GM12891 (cell line): Measurements from ENCODE around the gene TMTC4.

Source experiments
- DNase-seq: peaks from one replicate; pipeline ENCODE4 v3.0.0; 2011; ENCODE audit warnings: low spot score; ENCODE audit not compliant: insufficient read length
- FAIRE-seq: peaks from 2 replicates; lab custom pipeline; 2011; peaks lifted over from hg19 to GRCh38; lab: Jason Lieb, UNC
- PAX5 ChIP-seq: IDR thresholded peaks from 2 replicates; pipeline ENCODE4 v1.6.1; 2011; ENCODE audit warnings: low read length, moderate library complexity, mild to moderate bottlenecking; ENCODE audit not compliant: insufficient read depth, severe bottlenecking
- POLR2A ChIP-seq: IDR thresholded peaks from 2 replicates; pipeline ENCODE4 v1.6.1; 2011; ENCODE audit warnings: low read depth, low read length, control low read depth
- POLR2AphosphoS5 ChIP-seq: IDR thresholded peaks from 2 replicates; pipeline ENCODE4 v1.6.1; 2011; ENCODE audit warnings: low read depth, low read length, control low read depth
- POU2F2 ChIP-seq: IDR thresholded peaks from 2 replicates; pipeline ENCODE4 v1.6.1; 2011; ENCODE audit warnings: low read depth, mild to moderate bottlenecking, control low read depth, low read length, moderate library complexity
- SPI1 ChIP-seq: IDR thresholded peaks from 2 replicates; pipeline ENCODE4 v1.6.1; 2011; ENCODE audit warnings: low read depth, low read length, control low read depth
- TAF1 ChIP-seq: IDR thresholded peaks from 2 replicates; pipeline ENCODE4 v1.6.1; 2011; ENCODE audit warnings: low read depth, low read length, control low read depth

The TMTC4 gene

GRCh38 chr13:100657881-100658315, 16.7 kb downstream of the TMTC4 start:
- FAIRE-seq: no peak
- DNase-seq: no peak
- TF ChIP-seq SPI1 (no peak), POU2F2 (no peak), POLR2AphosphoS5 (no peak)

GRCh38 chr13:100652510-100652909, 22.1 kb downstream of the TMTC4 start:
- no peak for FAIRE-seq
- DNase-seq: no peak
- TF ChIP-seq POU2F2: no peak
- no peak for TF ChIP-seq POLR2AphosphoS5
- TF ChIP-seq PAX5: no peak
- TF ChIP-seq POLR2A: no peak
- no peak for TF ChIP-seq TAF1
- TF ChIP-seq SPI1: no peak

- TF ChIP-seq TAF1 (no peak), POLR2AphosphoS5 (no peak), SPI1 (no peak), POLR2A (no peak), PAX5 (no peak), POU2F2 (no peak)
- DNase-seq: no peak
- FAIRE-seq: no peak
Measured at GRCh38 chr13:100650326-100650725, 24.3 kb downstream of the TMTC4 start.

DNA sequence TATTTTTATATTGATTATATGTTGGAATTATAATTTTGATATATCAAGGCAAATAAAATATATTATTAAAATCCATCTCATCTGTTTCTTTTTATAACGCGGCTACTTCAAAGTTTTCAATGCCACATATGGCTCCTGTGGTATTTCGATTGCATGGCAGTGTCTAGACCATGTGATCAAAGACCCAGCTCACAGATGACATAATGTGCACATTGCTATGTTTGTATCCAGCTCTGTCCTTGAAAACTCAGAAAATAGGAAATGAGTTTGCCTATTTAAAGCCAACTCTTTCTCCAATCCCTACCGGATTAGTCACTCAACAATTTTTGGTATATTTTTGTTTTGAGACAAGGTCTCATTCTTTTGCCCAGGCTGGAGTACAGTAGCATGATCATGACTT, 26.2 kb downstream of the TMTC4 start:
- FAIRE-seq (no peak), DNase-seq (no peak)
- no peak for TF ChIP-seq TAF1
- TF ChIP-seq POLR2A: no peak
- TF ChIP-seq SPI1: no peak
- TF ChIP-seq POU2F2: no peak
- no peak for TF ChIP-seq POLR2AphosphoS5
- TF ChIP-seq PAX5: no peak

DNA sequence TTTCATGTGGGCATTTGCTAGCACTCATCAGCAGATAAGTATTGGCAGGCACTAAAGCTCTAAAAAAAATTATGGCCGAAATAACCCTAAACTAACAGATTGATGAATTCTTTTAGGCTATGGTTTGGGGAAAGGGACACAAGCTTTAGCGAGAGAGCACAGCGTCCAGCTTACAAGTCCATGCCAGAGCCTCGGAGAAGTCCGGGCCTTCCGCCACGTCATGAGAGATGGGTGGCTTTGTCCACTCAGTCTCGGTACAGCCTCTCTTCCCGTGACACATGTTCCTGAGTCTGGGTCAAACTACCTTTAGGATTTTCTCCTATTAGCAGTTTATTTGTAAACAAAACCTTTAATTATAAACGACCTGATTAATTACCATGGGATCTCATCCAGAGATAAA, 27.7 kb downstream of the TMTC4 start:
- no peak for TF ChIP-seq POU2F2
- TF ChIP-seq POLR2AphosphoS5: no peak
- TF ChIP-seq TAF1: no peak
- no peak for TF ChIP-seq SPI1
- TF ChIP-seq POLR2A: no peak
- TF ChIP-seq PAX5: no peak
- FAIRE-seq (no peak), DNase-seq (no peak)

DNA sequence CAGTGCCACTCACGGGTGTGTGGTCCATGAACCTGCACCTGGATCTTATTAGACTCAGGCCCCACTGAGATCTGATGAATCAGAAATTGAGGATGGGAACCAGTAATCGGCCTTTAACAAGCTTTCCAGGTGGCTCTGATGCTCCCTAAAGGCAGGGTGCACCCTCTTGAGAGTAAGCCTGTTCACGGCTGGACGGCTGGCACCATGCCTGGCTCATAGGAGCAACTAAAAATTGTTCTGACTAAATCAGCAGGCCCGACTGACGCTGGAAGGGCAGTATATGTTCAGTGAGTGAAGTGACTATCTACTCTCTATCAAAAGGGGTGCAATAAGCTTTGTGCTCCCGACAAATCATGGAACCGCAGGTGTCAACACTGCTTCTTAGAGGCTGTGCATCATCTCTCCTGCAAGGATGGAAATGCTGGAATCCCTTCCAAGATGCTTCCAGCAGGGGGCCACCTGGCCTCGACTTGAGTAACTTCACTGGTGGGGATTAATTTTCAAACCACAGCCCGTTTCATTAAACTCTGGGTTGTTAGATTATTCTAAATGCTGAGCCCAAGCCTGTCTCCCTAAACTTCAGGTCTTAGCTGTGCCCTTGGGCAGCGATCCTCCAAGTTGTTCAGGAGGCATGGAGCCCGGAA, 28.4 kb downstream of the TMTC4 start:
- DNase-seq: no peak

GRCh38 chr13:100645382-100645781, 29.2 kb downstream of the TMTC4 start:
- TF ChIP-seq POU2F2 (no peak), SPI1 (no peak), TAF1 (no peak), POLR2A (no peak), POLR2AphosphoS5 (no peak), PAX5 (no peak)
- FAIRE-seq (no peak), DNase-seq (no peak)

More for the DNA sequence above, 28.4 kb downstream of the TMTC4 start:
- no peak for FAIRE-seq
- no peak for TF ChIP-seq POU2F2
- TF ChIP-seq POLR2AphosphoS5: no peak
- TF ChIP-seq PAX5: no peak
- no peak for TF ChIP-seq SPI1
- no peak for TF ChIP-seq POLR2A
- TF ChIP-seq TAF1: no peak

DNA sequence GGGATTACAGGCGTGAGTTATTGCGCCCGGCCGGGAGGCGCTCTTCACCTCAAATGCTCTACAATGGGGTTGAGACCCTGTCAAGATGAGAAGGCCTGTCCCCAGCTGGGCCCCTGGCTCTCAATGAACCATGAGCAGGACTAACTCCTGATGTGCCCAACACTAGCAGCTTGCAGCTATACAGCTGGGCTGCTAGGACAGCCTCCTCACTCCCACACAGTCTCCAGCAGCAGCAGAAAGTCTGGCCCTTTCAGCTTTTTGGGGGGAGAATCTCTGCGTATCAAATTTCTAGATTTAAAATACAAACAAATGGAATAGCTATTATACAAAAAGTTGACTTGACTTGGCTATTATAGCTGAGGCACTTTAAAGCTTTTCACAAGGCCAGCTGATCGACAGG, 30.2 kb downstream of the TMTC4 start:
- DNase-seq (no peak), FAIRE-seq (no peak)
- no peak for TF ChIP-seq TAF1
- no peak for TF ChIP-seq POLR2A
- TF ChIP-seq POU2F2: no peak
- no peak for TF ChIP-seq PAX5
- TF ChIP-seq SPI1: no peak
- no peak for TF ChIP-seq POLR2AphosphoS5

GRCh38 chr13:100637796-100638195, 36.8 kb downstream of the TMTC4 start:
- DNase-seq (no peak), FAIRE-seq (no peak)
- no peak for TF ChIP-seq POLR2A
- no peak for TF ChIP-seq TAF1

GRCh38 chr13:100637380-100637779, 37.2 kb downstream of the TMTC4 start:
- DNase-seq (no peak), FAIRE-seq (no peak)
- TF ChIP-seq POU2F2 (no peak), PAX5 (no peak), SPI1 (no peak), TAF1 (no peak), POLR2A (no peak), POLR2AphosphoS5 (no peak)

DNA sequence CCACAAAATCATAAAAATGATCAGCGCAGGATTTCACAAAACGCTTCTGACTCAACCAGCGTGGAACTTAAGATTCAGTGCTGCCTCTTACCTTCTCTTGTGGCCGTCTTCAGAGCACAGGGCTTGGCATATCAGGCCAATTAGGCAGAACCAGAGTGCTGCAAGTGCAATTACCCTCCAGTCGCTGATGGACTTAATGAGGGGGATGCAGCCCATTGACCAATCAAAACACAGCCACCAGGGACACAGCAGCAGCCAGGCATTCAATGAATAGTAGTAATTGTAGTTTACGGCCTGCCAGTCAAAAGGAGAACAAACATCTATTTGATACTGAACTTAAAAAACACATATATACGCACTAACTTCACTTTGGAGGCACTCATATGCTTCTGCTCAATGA, 38.2 kb downstream of the TMTC4 start:
- DNase-seq: no peak
- FAIRE-seq: no peak
- no peak for TF ChIP-seq TAF1
- no peak for TF ChIP-seq SPI1
- no peak for TF ChIP-seq PAX5
- TF ChIP-seq POLR2A: no peak
- TF ChIP-seq POU2F2: no peak
- TF ChIP-seq POLR2AphosphoS5: no peak
